Myocyte (in vitro differentiated cells): ENCODE results near the gene GABRG3. TPM values are rescaled to one million over a fixed set of nuclear protein-coding genes. Genes with fewer than 3 reads are reported as not detected.

ENCODE experiments used
- DNase-seq: peaks from one replicate; pipeline ENCODE4 v3.0.0-alpha.2; 2012; ENCODE audit warnings: low read depth
- total RNA-seq: library from RNA; depleted of rRNA; stranded (reverse); fragments of >200 nt; gene quantifications from 2 replicates; pipeline ENCODE4 v1.2.3, GENCODE V29; 2014

Gene GABRG3
- total RNA-seq, 1 donor from 2014 or later: not detected

GRCh38 chr15:27399241-27399640 lies 428.3 kb downstream of the GABRG3 start:
- no peak for DNase-seq

GRCh38 chr15:27401471-27401870 lies 430.5 kb downstream of the GABRG3 start:
- no peak for DNase-seq

- DNase-seq: no peak
Observed at GRCh38 chr15:27408428-27408827, 437.4 kb downstream of the GABRG3 start.

GRCh38 chr15:27410996-27411605 lies 440.1 kb downstream of the GABRG3 start:
- DNase-seq: no peak

- no peak for DNase-seq
Observed at GRCh38 chr15:27412415-27412814, 441.4 kb downstream of the GABRG3 start.

- no peak for DNase-seq
Observed at GRCh38 chr15:27414168-27414870, 443.3 kb downstream of the GABRG3 start.

GRCh38 chr15:27418726-27419125 lies 447.7 kb downstream of the GABRG3 start:
- no peak for DNase-seq

GRCh38 chr15:27422997-27423396 lies 452.0 kb downstream of the GABRG3 start:
- DNase-seq: no peak

GRCh38 chr15:27426805-27427204 lies 455.8 kb downstream of the GABRG3 start:
- DNase-seq: no peak

- DNase-seq: no peak
Observed at GRCh38 chr15:27427276-27427675, 456.3 kb downstream of the GABRG3 start.

GRCh38 chr15:27428151-27428550 lies 457.2 kb downstream of the GABRG3 start:
- DNase-seq: no peak

GRCh38 chr15:27429577-27429976 lies 458.6 kb downstream of the GABRG3 start:
- no peak for DNase-seq

GRCh38 chr15:27433604-27434003 lies 462.6 kb downstream of the GABRG3 start:
- DNase-seq: no peak

GRCh38 chr15:27438403-27439375 lies 467.7 kb downstream of the GABRG3 start:
- DNase-seq: no peak

GRCh38 chr15:27441120-27441519 lies 470.1 kb downstream of the GABRG3 start:
- DNase-seq: no peak

GRCh38 chr15:27448234-27448633 lies 477.3 kb downstream of the GABRG3 start:
- no peak for DNase-seq

GRCh38 chr15:27448986-27449385 lies 478.0 kb downstream of the GABRG3 start:
- DNase-seq: no peak

GRCh38 chr15:27449941-27450340 lies 479.0 kb downstream of the GABRG3 start:
- DNase-seq: no peak

- DNase-seq: no peak
Observed at GRCh38 chr15:27454281-27455075, 483.5 kb downstream of the GABRG3 start.

- DNase-seq: no peak
Observed at GRCh38 chr15:27456807-27457206, 485.8 kb downstream of the GABRG3 start.

GRCh38 chr15:27457766-27458165 lies 486.8 kb downstream of the GABRG3 start:
- DNase-seq: no peak
